ENCODE data around the gene PIK3CB. TPM values are rescaled to one million over a fixed set of nuclear protein-coding genes. Genes with fewer than 3 reads are reported as not detected.

The PIK3CB gene
- total RNA-seq, 2 donors from 2014 or later, result 43.4 to 51.5 TPM

DNA sequence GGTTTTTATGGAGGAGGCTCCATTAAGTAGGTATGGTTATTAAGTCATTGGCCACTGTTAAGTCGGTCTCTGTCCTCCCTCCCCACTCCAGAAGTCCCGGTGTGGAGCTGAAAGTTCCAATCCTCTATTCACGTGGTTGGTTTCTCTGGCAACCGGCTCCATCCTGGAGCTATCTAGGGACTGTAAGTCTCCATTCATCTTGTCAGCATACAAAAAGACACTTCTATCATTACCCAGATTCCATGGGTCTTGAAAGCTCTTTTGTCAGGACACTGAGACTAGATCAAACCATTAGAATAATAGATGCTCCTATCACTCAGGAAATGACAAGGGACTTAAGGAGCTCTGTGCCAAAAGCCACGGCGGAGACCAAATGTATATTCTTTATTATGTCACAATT lies 110.3 kb downstream of the PIK3CB start:
- Histone ChIP-seq H3K36me3 (no peaks in the 10 kb centered on the region), H3K9me3 (no peaks in the 10 kb centered on the region), H3K9ac (ENCODE audit: low read depth in 2 of 2, low read length in 2 of 2) (no peak overlapping the region), H3K27ac (no peak overlapping the region), H3K4me3 (no peak overlapping the region), H3K4me1 (no peaks in the 10 kb centered on the region), H3K27me3 (no peaks in the 10 kb centered on the region)
- intact Hi-C loops (cut with DNase I), result no loop called here
- TF ChIP-seq, protein P1, sequence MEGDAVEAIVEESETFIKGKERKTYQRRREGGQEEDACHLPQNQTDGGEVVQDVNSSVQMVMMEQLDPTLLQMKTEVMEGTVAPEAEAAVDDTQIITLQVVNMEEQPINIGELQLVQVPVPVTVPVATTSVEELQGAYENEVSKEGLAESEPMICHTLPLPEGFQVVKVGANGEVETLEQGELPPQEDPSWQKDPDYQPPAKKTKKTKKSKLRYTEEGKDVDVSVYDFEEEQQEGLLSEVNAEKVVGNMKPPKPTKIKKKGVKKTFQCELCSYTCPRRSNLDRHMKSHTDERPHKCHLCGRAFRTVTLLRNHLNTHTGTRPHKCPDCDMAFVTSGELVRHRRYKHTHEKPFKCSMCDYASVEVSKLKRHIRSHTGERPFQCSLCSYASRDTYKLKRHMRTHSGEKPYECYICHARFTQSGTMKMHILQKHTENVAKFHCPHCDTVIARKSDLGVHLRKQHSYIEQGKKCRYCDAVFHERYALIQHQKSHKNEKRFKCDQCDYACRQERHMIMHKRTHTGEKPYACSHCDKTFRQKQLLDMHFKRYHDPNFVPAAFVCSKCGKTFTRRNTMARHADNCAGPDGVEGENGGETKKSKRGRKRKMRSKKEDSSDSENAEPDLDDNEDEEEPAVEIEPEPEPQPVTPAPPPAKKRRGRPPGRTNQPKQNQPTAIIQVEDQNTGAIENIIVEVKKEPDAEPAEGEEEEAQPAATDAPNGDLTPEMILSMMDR (IDR thresholded peaks at IDR 0.05), result no peak
- DNase-seq, result no peak

- Histone ChIP-seq H3K4me1 (no peaks in the 10 kb centered on the region), H3K9me3 (no peaks in the 10 kb centered on the region), H3K27me3 (no peaks in the 10 kb centered on the region), H3K4me3 (no peak overlapping the region), H3K36me3 (no peaks in the 10 kb centered on the region), H3K27ac (no peak overlapping the region), H3K9ac (ENCODE audit: low read depth in 2 of 2, low read length in 2 of 2) (no peak overlapping the region)
- intact Hi-C loops (cut with DNase I), result no loop called here
- DNase-seq, result no peak
- TF ChIP-seq, protein P1 (IDR thresholded peaks at IDR 0.05), result no peak
These were observed 115.9 kb downstream of the PIK3CB start for GRCh38 chr3:138718849-138719248.

GRCh38 chr3:138717348-138717747 lies 117.4 kb downstream of the PIK3CB start:
- Histone ChIP-seq H3K9me3 (no peaks in the 10 kb centered on the region), H3K9ac (ENCODE audit: low read depth in 2 of 2, low read length in 2 of 2) (no peak overlapping the region), H3K4me1 (no peaks in the 10 kb centered on the region), H3K27ac (no peak overlapping the region), H3K27me3 (no peaks in the 10 kb centered on the region), H3K36me3 (no peaks in the 10 kb centered on the region), H3K4me3 (no peak overlapping the region)
- DNase-seq, result no peak
- intact Hi-C loops (cut with DNase I), result no loop called here
- TF ChIP-seq, protein P1 (IDR thresholded peaks at IDR 0.05), result no peak

DNA sequence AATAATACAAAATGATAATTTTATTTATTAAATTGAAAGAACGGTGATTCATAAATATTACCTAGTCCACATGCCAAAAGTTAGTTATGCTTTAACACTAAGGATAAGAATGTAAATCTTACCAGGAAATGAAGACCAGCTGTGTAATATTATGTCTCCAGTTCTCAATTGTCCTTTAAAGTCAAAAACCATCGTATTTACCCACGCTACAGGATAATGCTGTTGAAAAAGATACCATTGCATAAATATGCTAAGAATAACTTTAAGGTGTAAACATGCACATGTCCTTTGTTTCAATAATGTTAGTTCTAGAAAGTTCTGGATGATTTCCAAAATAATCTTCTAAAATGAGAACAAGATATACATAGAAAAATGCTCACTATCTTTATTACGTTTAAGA lies 122.6 kb downstream of the PIK3CB start:
- Histone ChIP-seq H3K9ac (ENCODE audit: low read depth in 2 of 2, low read length in 2 of 2) (no peak overlapping the region), H3K4me3 (no peak overlapping the region), H3K4me1 (no peaks in the 10 kb centered on the region), H3K27ac (no peak overlapping the region), H3K27me3 (no peaks in the 10 kb centered on the region), H3K9me3 (no peaks in the 10 kb centered on the region), H3K36me3 (no peaks in the 10 kb centered on the region)
- no peak for DNase-seq
- intact Hi-C loops (cut with DNase I), result no loop called here
- TF ChIP-seq, protein P1 (IDR thresholded peaks at IDR 0.05), result no peak

GRCh38 chr3:138705675-138706074 lies 129.1 kb downstream of the PIK3CB start:
- no peak overlapping the region for H3K4me3 ChIP-seq
- H3K4me1 ChIP-seq, result no peaks in the 10 kb centered on the region
- H3K9ac ChIP-seq (ENCODE audit: low read depth in 2 of 2, low read length in 2 of 2), result no peak overlapping the region
- no peak for DNase-seq
- H3K9me3 ChIP-seq, result no peaks in the 10 kb centered on the region
- TF ChIP-seq, protein P1 (IDR thresholded peaks at IDR 0.05), result no peak
- intact Hi-C loops (cut with DNase I), result no loop called here
- H3K27me3 ChIP-seq, result no peaks in the 10 kb centered on the region
- H3K36me3 ChIP-seq, result peaks cover 3% of the 10 kb centered on the region
- no peak overlapping the region for H3K27ac ChIP-seq

All from colonic mucosa (tissue), 4 donors.